Measurements from ENCODE around the gene MAPK8IP3.
"Not testable (repeated sequence)": the region's sequence is repeated elsewhere in the genome, so short reads cannot be mapped to it uniquely, and the experiment has no call there.

MAPK8IP3 gene

GRCh38 chr16:1793578-1794220 is 87.7 kb downstream of the MAPK8IP3 start, which contains the start of gene IGFALS:
TSS of gene IGFALS (minus strand) at chr16:1793705. CDS start at chr16:1793652, 53 bp downstream.
- Mint-ChIP-seq H3K4me1 (peaks cover 5% of the 10 kb centered on the region), H3K27ac (no peak within 1 kb of the TSS), H3K4me3 (no peak within 1 kb of the TSS), H3K36me3 (peaks cover 12% of the 10 kb centered on the region), H3K9me3 (peaks cover 3% of the 10 kb centered on the region)
- peak; percentile 11 for ATAC-seq
- DNase-seq (ENCODE audit: low spot score in 2 of 2), result no peak

- Mint-ChIP-seq H3K4me1 (no peaks in the 10 kb centered on the region), H3K36me3 (peaks cover 6% of the 10 kb centered on the region), H3K9me3 (peaks cover 6% of the 10 kb centered on the region), H3K27ac (no peak overlapping the region), H3K4me3 (no peak overlapping the region)
- DNase-seq (ENCODE audit: low spot score in 2 of 2) (peak in 1 of 2 donors; percentile 48), ATAC-seq (no peak)
Measured at GRCh38 chr16:1794221-1794871, 88.4 kb downstream of the MAPK8IP3 start.

GRCh38 chr16:1794908-1795666 is 89.1 kb downstream of the MAPK8IP3 start:
- H3K27ac Mint-ChIP-seq, result no peak overlapping the region
- H3K36me3 Mint-ChIP-seq, result peaks cover 6% of the 10 kb centered on the region
- H3K9me3 Mint-ChIP-seq, result peaks cover 9% of the 10 kb centered on the region
- H3K4me3 Mint-ChIP-seq, result no peak overlapping the region
- no peak for ATAC-seq
- H3K4me1 Mint-ChIP-seq, result no peaks in the 10 kb centered on the region
- DNase-seq (ENCODE audit: low spot score in 2 of 2), result no peak

- not testable (repeated sequence) for ATAC-seq; H3K36me3 Mint-ChIP-seq; H3K9me3 Mint-ChIP-seq; H3K4me3 Mint-ChIP-seq; DNase-seq (ENCODE audit: low spot score in 2 of 2); H3K4me1 Mint-ChIP-seq; H3K27ac Mint-ChIP-seq
Measured at GRCh38 chr16:1799263-1799662, 93.3 kb downstream of the MAPK8IP3 start.

GRCh38 chr16:1800701-1801100 is 94.7 kb downstream of the MAPK8IP3 start:
- no peak for DNase-seq (ENCODE audit: low spot score in 2 of 2)
- Mint-ChIP-seq H3K9me3 (peaks cover 9% of the 10 kb centered on the region), H3K4me3 (no peak overlapping the region), H3K27ac (no peak overlapping the region), H3K36me3 (peaks cover 3% of the 10 kb centered on the region), H3K4me1 (no peaks in the 10 kb centered on the region)
- no peak for ATAC-seq

GRCh38 chr16:1807626-1808025 is 101.6 kb downstream of the MAPK8IP3 start:
- no peak for DNase-seq (ENCODE audit: low spot score in 2 of 2)
- Mint-ChIP-seq H3K36me3 (peaks cover 31% of the 10 kb centered on the region), H3K27ac (no peak overlapping the region), H3K4me1 (no peaks in the 10 kb centered on the region), H3K9me3 (no peaks in the 10 kb centered on the region), H3K4me3 (no peak overlapping the region)
- no peak for ATAC-seq

- no peak for DNase-seq (ENCODE audit: low spot score in 2 of 2)
- peaks cover 32% of the 10 kb centered on the region for H3K36me3 Mint-ChIP-seq
- no peaks in the 10 kb centered on the region for H3K9me3 Mint-ChIP-seq
- no peak overlapping the region for H3K27ac Mint-ChIP-seq
- H3K4me3 Mint-ChIP-seq, result no peak overlapping the region
- no peaks in the 10 kb centered on the region for H3K4me1 Mint-ChIP-seq
- no peak for ATAC-seq
Measured at GRCh38 chr16:1808691-1809090, 102.7 kb downstream of the MAPK8IP3 start.

GRCh38 chr16:1809281-1809801 is 103.3 kb downstream of the MAPK8IP3 start:
- H3K4me1 Mint-ChIP-seq, result no peaks in the 10 kb centered on the region
- H3K36me3 Mint-ChIP-seq, result peaks cover 39% of the 10 kb centered on the region
- H3K4me3 Mint-ChIP-seq, result no peak overlapping the region
- ATAC-seq (no peak), DNase-seq (ENCODE audit: low spot score in 2 of 2) (no peak)
- no peaks in the 10 kb centered on the region for H3K9me3 Mint-ChIP-seq
- no peak overlapping the region for H3K27ac Mint-ChIP-seq

- Mint-ChIP-seq H3K4me3 (no peak overlapping the region), H3K36me3 (peaks cover 46% of the 10 kb centered on the region), H3K4me1 (no peaks in the 10 kb centered on the region), H3K27ac (no peak overlapping the region), H3K9me3 (no peaks in the 10 kb centered on the region)
- ATAC-seq, result no peak
- no peak for DNase-seq (ENCODE audit: low spot score in 2 of 2)
Measured at GRCh38 chr16:1810106-1810505, 104.1 kb downstream of the MAPK8IP3 start.

GRCh38 chr16:1810536-1810935 is 104.5 kb downstream of the MAPK8IP3 start:
- no peak for ATAC-seq
- no peak overlapping the region for H3K4me3 Mint-ChIP-seq
- DNase-seq (ENCODE audit: low spot score in 2 of 2), result no peak
- no peak overlapping the region for H3K27ac Mint-ChIP-seq
- H3K4me1 Mint-ChIP-seq, result no peaks in the 10 kb centered on the region
- H3K9me3 Mint-ChIP-seq, result no peaks in the 10 kb centered on the region
- H3K36me3 Mint-ChIP-seq, result peaks cover 49% of the 10 kb centered on the region

GRCh38 chr16:1812732-1813163 is 106.8 kb downstream of the MAPK8IP3 start:
- ATAC-seq (peak; percentile 79), DNase-seq (ENCODE audit: low spot score in 2 of 2) (no peak)
- no peak overlapping the region for H3K4me3 Mint-ChIP-seq
- no peaks in the 10 kb centered on the region for H3K9me3 Mint-ChIP-seq
- H3K36me3 Mint-ChIP-seq, result peaks cover 38% of the 10 kb centered on the region
- peak overlapping the region; percentile 24 for H3K27ac Mint-ChIP-seq
- peaks cover 5% of the 10 kb centered on the region for H3K4me1 Mint-ChIP-seq

GRCh38 chr16:1815461-1815860 is 109.5 kb downstream of the MAPK8IP3 start:
- Mint-ChIP-seq H3K36me3 (peaks cover 30% of the 10 kb centered on the region), H3K4me3 (no peak overlapping the region), H3K27ac (no peak overlapping the region), H3K4me1 (peaks cover 6% of the 10 kb centered on the region), H3K9me3 (no peaks in the 10 kb centered on the region)
- no peak for DNase-seq (ENCODE audit: low spot score in 2 of 2)
- ATAC-seq, result no peak

GRCh38 chr16:1816396-1817275 is 110.6 kb downstream of the MAPK8IP3 start:
- peaks cover 30% of the 10 kb centered on the region for H3K36me3 Mint-ChIP-seq
- peaks cover 6% of the 10 kb centered on the region for H3K4me1 Mint-ChIP-seq
- H3K27ac Mint-ChIP-seq, result no peak overlapping the region
- H3K9me3 Mint-ChIP-seq, result no peaks in the 10 kb centered on the region
- H3K4me3 Mint-ChIP-seq, result no peak overlapping the region
- no peak for DNase-seq (ENCODE audit: low spot score in 2 of 2)
- no peak for ATAC-seq

GRCh38 chr16:1817276-1817589 is 111.2 kb downstream of the MAPK8IP3 start:
- ATAC-seq (no peak), DNase-seq (ENCODE audit: low spot score in 2 of 2) (no peak)
- Mint-ChIP-seq H3K9me3 (no peaks in the 10 kb centered on the region), H3K4me1 (peaks cover 6% of the 10 kb centered on the region), H3K27ac (peak overlapping the region; percentile 20), H3K4me3 (no peak overlapping the region), H3K36me3 (peaks cover 32% of the 10 kb centered on the region)

GRCh38 chr16:1817716-1818115 is 111.7 kb downstream of the MAPK8IP3 start:
- DNase-seq (ENCODE audit: low spot score in 2 of 2), result no peak
- peak; percentile 6 for ATAC-seq
- Mint-ChIP-seq H3K27ac (peak overlapping the region; percentile 20), H3K4me1 (peaks cover 6% of the 10 kb centered on the region), H3K9me3 (no peaks in the 10 kb centered on the region), H3K4me3 (no peak overlapping the region), H3K36me3 (peaks cover 37% of the 10 kb centered on the region)

Data from stimulated activated effector memory CD8-positive, alpha-beta T cell treated with anti-CD3 and anti-CD28 coated beads, Interleukin-12 subunit alpha, Interleukin-12 subunit beta, amount 100 ng/mL, for 72 hours (primary cell).